Heart right ventricle (tissue), 16 donors: ENCODE results near the gene HSPA1L. TPM values are rescaled to one million over a fixed set of nuclear protein-coding genes. Genes with fewer than 3 reads are reported as not detected.

Experiments used
- ATAC-seq, 8 donors: fragments of 200-7000 bp; cut with Tn5 transposase; one replicate each; pipeline ENCODE4 v1.9.1; 2020; ENCODE audit warnings: mild to moderate bottlenecking in 8 of 8, moderate library complexity in 8 of 8, moderate number of reproducible peaks in 1 of 8
- DNase-seq, 2 donors: peaks; one replicate each; pipeline ENCODE4 v3.0.0-alpha.2; 2020
- H3K27ac ChIP-seq, 10 donors: fragments of 200-600 bp; sonication (generic) in 2 of 10; one replicate each; pipeline versions ENCODE4 v1.5.0 to v1.8.0; 2020 to 2022; ENCODE audit warnings: mild to moderate bottlenecking in 3 of 10
- H3K27me3 ChIP-seq, 7 donors: fragments of 200-600 bp; one replicate each; pipeline ENCODE4 v1.8.0; 2021 to 2022; ENCODE audit warnings: mild to moderate bottlenecking in 2 of 7
- H3K36me3 ChIP-seq, 9 donors: fragments of 200-600 bp; sonication (generic) in 1 of 9; one replicate each; pipeline versions ENCODE4 v1.5.0 to v1.8.0; 2020 to 2022; ENCODE audit warnings: mild to moderate bottlenecking in 2 of 9
- H3K4me1 ChIP-seq, 9 donors: fragments of 200-600 bp; sonication (generic) in 1 of 9; one replicate each; pipeline versions ENCODE4 v1.5.0 to v1.8.0; 2020 to 2022; ENCODE audit warnings: mild to moderate bottlenecking in 4 of 9
- H3K4me3 ChIP-seq, 10 donors: fragments of 200-600 bp; sonication (generic) in 2 of 10; one replicate each; pipeline versions ENCODE4 v1.5.0 to v1.8.0; 2020 to 2022; ENCODE audit warnings: mild to moderate bottlenecking in 7 of 10, moderate library complexity in 2 of 10
- H3K9me3 ChIP-seq, 11 donors: fragments of 200-600 bp in 10 of 11; sonication (generic) in 2 of 11; one replicate each; pipeline versions ENCODE4 v1.5.0 to v1.8.0; 2013 to 2022; ENCODE audit warnings: mild to moderate bottlenecking in 2 of 11, control low read depth in 1 of 11, moderate library complexity in 1 of 11
- WGBS, 2 donors: extraction: QIAGEN DNeasy Blood & Tissue Kit; methylation state at CpG; one replicate each; pipeline ENCODE4 v1.1.7; 2013; ENCODE audit warnings: inconsistent platforms in 1 of 2; 5-methylcytosine and 5-hydroxymethylcytosine counted together
- intact Hi-C, 10 donors: fragments of 100-400 bp; cut with DNase I; formaldehyde crosslinking; loops; one replicate each; pipeline versions ENCODE4 v1.11.1 to v1.14.2; 2022
- polyA plus RNA-seq, 2 donors: library from polyadenylated mRNA; stranded (reverse); fragments of 200-250 nt; gene quantifications; one replicate each; pipeline ENCODE4 v1.2.3, GENCODE V29; 2013
- total RNA-seq, 10 donors: library from RNA; stranded (reverse); fragmentation: NEBNext Ultra II Directional in 3 of 10; extraction: Animal tissue kit (Norgen Biotek cat#: 25700) in 3 of 10; gene quantifications; one replicate each; pipeline versions ENCODE4 v1.2.1 to v1.2.4, GENCODE V29; 2021 to 2023
- TF ChIP-seq, protein P1 (sequence below), 9 donors: fragments of 200-600 bp; sonication (generic) in 2 of 9; IDR thresholded peaks; one replicate each; pipeline versions ENCODE4 v1.5.0 to v1.8.0; 2021 to 2022; ENCODE audit warnings: antibody characterized with exemption in 9 of 9, mild to moderate bottlenecking in 5 of 9, moderate library complexity in 1 of 9
- donor health status: Arrhythmogenic right ventricular cardiomyopathy.
- donor health status: ischemic (EF 13 %, LVEDD 7.1; RV severe dilation, severe dysfunction).
- donor health status: healthy with polysubstance abuse.
- donor health status: DM: no; HTN: yes; CAD: no.
- donor health status: DM: no; HTN: no; CAD: no.
- donor health status: ischemic (EF 25% LVEDD 6.9; RV normal size, moderate dysfunction).
- donor health status: ischemic (EF 25% LVEDD 5.7; RV mildly dilated, moderate dysfunction).
- donor health status: healthy.
- donor health status: DM: yes; HTN: yes; CAD: no.
- donor health status: Ischemic cardiomyopathy.
- donor health status: ischemic (EF 35%, LVEDD 5.7; RV mildly dilated, moderate dysfunction).
- donor health status: nonischemic (EF 11% LVEDD 7.7; RV severe dilation, severe dysfunction).
- donor health status: DM: yes; HTN: yes; CAD: no.
- donor health status: PGD.
- donor health status: ischemic (EF 29% LVEDD 5.4; RV normal size, mild dysfunction).
- donor health status: nonischemic (EF 23%, LVEDD 6.1; RV moderate dilation, normal function).

The HSPA1L gene
- total and polyA plus RNA-seq, 12 donors, result 0.80 to 2.9 (median 1.8) TPM

DNA sequence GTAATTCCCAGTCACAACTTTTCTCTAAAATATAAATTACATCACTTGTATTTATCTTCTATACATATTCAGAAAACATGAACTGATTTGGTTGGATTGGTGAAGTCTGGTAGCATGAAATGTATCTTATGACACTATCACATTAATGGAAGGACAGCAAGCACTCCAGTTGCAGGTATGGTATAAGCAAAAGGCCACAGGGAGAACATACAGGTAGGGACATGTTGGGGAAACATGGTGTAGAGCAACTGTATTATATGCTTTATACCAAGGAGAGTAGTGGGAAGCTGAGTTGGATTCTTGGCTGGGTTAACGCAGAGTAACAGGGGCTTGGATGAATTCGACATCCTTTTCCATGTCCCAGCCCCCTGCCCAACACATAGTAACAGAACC is 18.1 kb downstream of the HSPA1L start:
- H3K36me3 ChIP-seq, result peaks cover 0 to 51% (median 2%) of the 10 kb centered on the region in 9 donors
- peaks cover 5 to 33% (median 14%) of the 10 kb centered on the region in 9 donors for H3K4me1 ChIP-seq
- TF ChIP-seq, protein P1, sequence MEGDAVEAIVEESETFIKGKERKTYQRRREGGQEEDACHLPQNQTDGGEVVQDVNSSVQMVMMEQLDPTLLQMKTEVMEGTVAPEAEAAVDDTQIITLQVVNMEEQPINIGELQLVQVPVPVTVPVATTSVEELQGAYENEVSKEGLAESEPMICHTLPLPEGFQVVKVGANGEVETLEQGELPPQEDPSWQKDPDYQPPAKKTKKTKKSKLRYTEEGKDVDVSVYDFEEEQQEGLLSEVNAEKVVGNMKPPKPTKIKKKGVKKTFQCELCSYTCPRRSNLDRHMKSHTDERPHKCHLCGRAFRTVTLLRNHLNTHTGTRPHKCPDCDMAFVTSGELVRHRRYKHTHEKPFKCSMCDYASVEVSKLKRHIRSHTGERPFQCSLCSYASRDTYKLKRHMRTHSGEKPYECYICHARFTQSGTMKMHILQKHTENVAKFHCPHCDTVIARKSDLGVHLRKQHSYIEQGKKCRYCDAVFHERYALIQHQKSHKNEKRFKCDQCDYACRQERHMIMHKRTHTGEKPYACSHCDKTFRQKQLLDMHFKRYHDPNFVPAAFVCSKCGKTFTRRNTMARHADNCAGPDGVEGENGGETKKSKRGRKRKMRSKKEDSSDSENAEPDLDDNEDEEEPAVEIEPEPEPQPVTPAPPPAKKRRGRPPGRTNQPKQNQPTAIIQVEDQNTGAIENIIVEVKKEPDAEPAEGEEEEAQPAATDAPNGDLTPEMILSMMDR (IDR thresholded peaks at IDR 0.05), result no peak
- WGBS, 2 donors, result 82 to 84% methylated on average over 2 of the region's 2 CpGs
- peak overlapping the region in 4 of 10 donors; percentile 18 to 99 (median 97) for H3K27ac ChIP-seq
- no peaks in the 10 kb centered on the region for H3K27me3 ChIP-seq
- ATAC-seq (no peak), DNase-seq (no peak)
- H3K4me3 ChIP-seq, result no peak overlapping the region
- intact Hi-C loops, result loop anchor here in 3 of 10 donors (5.0 to 10.0 kb wide), 3 partner anchors 35 to 70 kb away; partner anchors contain the start of genes CLIC1 (in 1 of the 3) and DDAH2 (in 1 of the 3)
- no peaks in the 10 kb centered on the region for H3K9me3 ChIP-seq

DNA sequence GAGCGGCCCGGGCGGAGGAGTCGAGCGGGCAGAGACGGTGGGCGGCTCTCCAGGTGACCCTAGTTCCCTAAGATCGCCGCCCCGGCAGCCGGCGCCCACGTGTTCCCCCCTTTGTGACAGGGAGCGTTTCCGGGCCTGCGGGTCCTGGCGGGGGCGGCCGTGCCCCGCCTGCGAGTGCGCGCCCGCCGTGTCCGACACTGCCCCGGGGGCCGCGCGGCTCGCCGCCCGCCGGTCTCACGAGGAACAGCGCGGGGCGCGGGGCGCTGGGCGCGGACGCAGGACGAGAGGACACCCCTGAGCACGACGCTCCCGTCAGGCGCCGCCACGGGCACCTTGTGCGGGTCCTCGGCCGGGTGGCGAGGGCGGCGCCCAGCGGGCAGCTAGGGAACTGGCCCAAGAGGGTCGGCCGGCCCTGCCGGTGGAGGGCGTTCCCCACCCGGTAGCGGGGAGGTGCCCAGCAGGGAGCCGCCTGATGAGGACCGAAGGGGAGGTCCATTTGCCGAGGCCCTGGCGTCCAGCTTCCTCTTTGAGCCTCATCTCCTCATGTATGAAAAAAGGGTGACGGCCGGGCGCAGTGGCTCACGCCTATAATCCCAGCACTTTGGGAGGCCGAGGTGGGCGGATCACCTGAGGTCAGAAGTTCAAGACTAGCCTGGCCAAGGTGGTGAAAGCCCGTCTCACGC is 19.3 kb downstream of the HSPA1L start, which contains the start of gene VARS1:
Gene VARS1, minus strand, starts transcription at position 137 of the 683 bp plus-strand sequence. CDS start 535 bp downstream, outside the sequence.
- TF ChIP-seq, protein P1 (IDR thresholded peaks at IDR 0.05), result peak; percentile 65 to 94 (median 88)
- Histone ChIP-seq H3K4me1 (peaks cover 5 to 39% (median 14%) of the 10 kb centered on the region in 9 donors), H3K27me3 (no peaks in the 10 kb centered on the region), H3K36me3 (peaks cover 0 to 54% (median 0%) of the 10 kb centered on the region in 9 donors), H3K27ac (peak within 1 kb of the TSS; percentile 84 to 99 (median 96)), H3K4me3 (peak within 1 kb of the TSS; percentile 57 to 99 (median 86)), H3K9me3 (no peaks in the 10 kb centered on the region)
- 0 to 1% methylated on average over 54 to 75 of the region's 75 CpGs for WGBS, 2 donors
- intact Hi-C loops, result loop anchor here in 4 of 10 donors (2.0 to 10.0 kb wide), 5 partner anchors 31 to 68 kb away; partner anchors contain the start of genes CLIC1 (in 1 of the 4), DDAH2 (in 1 of the 4) and HSPA1B (in 1 of the 4)
- ATAC-seq, result peak; percentile 92 to 96 (median 94)
- peak; percentile 90 to 95 for DNase-seq

DNA sequence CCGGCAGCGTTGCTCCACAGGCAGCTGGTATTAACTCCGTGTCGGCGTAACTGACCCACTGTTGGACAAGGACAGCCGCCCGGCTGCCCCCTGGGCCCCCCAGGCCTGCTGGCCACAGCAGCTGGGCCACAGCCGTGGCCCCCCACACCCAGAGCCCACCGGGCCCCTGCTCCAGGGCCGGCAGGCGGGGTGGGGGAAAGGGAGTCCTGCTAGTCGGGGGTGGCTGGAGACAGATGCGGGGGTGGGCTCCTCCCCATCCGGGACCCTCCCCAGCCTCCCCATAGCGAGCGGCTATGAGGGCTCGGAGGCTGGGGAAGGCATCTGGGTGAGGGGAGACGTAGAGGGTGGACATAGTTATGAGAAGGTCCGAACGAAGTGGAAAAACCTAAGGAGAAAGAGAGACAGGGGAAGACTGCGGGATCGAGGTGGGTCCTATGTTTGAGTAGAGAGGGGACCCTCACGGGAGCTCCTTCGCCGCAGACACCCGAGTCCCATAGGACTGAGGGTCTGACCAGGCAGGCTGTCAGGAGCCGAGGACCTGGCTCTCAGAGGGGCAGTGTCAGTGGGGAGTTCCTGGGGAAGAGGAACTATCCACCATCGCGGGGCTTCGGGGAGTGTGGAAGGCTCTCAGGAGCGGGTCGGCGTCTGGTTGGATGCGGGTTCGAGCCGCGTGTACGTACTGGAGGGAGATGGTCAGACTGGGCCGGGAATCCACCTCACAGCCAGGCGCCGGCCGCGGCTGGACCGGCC is 20.0 kb downstream of the HSPA1L start:
- TF ChIP-seq, protein P1 (IDR thresholded peaks at IDR 0.05), result no peak
- peaks cover 5 to 41% (median 14%) of the 10 kb centered on the region in 9 donors for H3K4me1 ChIP-seq

More for the DNA sequence above, 20.0 kb downstream of the HSPA1L start:
- Histone ChIP-seq H3K36me3 (peaks cover 0 to 61% (median 0%) of the 10 kb centered on the region in 9 donors), H3K27me3 (no peaks in the 10 kb centered on the region), H3K9me3 (no peaks in the 10 kb centered on the region), H3K4me3 (peak overlapping the region; percentile 57 to 99 (median 86)), H3K27ac (peak overlapping the region; percentile 84 to 99 (median 96))
- intact Hi-C loops, result loop anchor here in 5 of 10 donors (1.0 to 10.0 kb wide), 6 partner anchors 32 to 68 kb away; partner anchors contain the start of genes CLIC1 (in 2 of the 5), DDAH2 (in 1 of the 5) and HSPA1B (in 1 of the 5)
- ATAC-seq, result peak; percentile 7 to 48 (median 26)
- DNase-seq, result peak in 1 of 2 donors; percentile 34
- WGBS, 2 donors, result 2% methylated on average over 44 of the region's 44 CpGs
